Muscle layer of colon (tissue), 2 donors: Measurements from ENCODE around the gene PUS3.
"Not testable (repeated sequence)": the region's sequence is repeated elsewhere in the genome, so short reads cannot be mapped to it uniquely, and the experiment has no call there.

Source experiments
- H3K27ac ChIP-seq: one replicate; pipeline ENCODE4 v1.7.0; 2013; ENCODE audit warnings: low read depth, mild to moderate bottlenecking, low read length, moderate library complexity
- H3K27me3 ChIP-seq, 2 donors: one replicate each; pipeline ENCODE4 v1.7.0; 2013; ENCODE audit warnings: low read length in 2 of 2, mild to moderate bottlenecking in 2 of 2; ENCODE audit not compliant: insufficient read depth in 2 of 2, control insufficient read depth in 1 of 2
- H3K36me3 ChIP-seq: one replicate; pipeline ENCODE4 v1.7.0; 2013; ENCODE audit warnings: mild to moderate bottlenecking, low read length; ENCODE audit not compliant: insufficient read depth
- H3K4me1 ChIP-seq: one replicate; pipeline ENCODE4 v1.7.0; 2013; ENCODE audit warnings: mild to moderate bottlenecking, low read length; ENCODE audit not compliant: insufficient read depth
- H3K4me3 ChIP-seq, 2 donors: one replicate each; pipeline ENCODE4 v1.7.0; 2013; ENCODE audit warnings: low read length in 2 of 2, low read depth in 1 of 2, mild to moderate bottlenecking in 1 of 2, moderate library complexity in 1 of 2
- H3K9ac ChIP-seq: one replicate; pipeline ENCODE4 v1.7.0; 2013; ENCODE audit warnings: low read length
- H3K9me3 ChIP-seq: one replicate; pipeline ENCODE4 v1.7.0; 2013; ENCODE audit warnings: mild to moderate bottlenecking, low read length
- donor health status: abdominal sarcoma.
- donor health status: Adenocarcinoma of cecum.

The PUS3 gene

DNA sequence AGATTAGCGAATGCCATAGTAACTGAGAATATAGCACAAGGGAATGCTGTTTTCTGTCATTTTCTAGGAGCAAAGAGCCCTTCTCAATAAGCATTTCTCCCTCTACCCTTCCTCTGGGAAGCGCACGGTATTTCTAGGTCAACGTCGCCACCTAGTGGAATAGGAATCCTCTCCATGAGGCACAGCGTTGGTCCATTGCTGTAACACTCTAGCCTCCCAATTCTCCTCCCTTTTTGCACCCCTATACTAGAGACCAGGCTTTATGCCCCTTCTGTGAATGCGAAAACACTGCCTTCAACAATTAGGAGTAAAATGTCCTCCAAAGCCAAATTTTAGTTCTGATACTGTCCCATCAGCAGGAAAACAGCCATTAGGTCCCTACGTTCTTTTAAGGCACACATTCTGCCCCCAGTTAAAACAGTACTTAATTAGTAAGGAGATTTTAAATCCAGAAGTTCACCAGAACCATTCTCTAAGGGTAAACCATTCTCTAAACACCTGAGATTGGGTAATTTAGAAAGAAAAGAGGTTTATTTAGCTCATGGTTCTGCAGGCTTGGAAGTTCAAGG is 28.4 kb downstream of the PUS3 start:
- no peaks in the 10 kb centered on the region for H3K27me3 ChIP-seq
- no peaks in the 10 kb centered on the region for H3K4me1 ChIP-seq
- H3K4me3 ChIP-seq: no peak overlapping the region
- H3K9ac ChIP-seq: no peak overlapping the region
- H3K27ac ChIP-seq: no peak overlapping the region
- no peaks in the 10 kb centered on the region for H3K9me3 ChIP-seq
- H3K36me3 ChIP-seq: no peaks in the 10 kb centered on the region

DNA sequence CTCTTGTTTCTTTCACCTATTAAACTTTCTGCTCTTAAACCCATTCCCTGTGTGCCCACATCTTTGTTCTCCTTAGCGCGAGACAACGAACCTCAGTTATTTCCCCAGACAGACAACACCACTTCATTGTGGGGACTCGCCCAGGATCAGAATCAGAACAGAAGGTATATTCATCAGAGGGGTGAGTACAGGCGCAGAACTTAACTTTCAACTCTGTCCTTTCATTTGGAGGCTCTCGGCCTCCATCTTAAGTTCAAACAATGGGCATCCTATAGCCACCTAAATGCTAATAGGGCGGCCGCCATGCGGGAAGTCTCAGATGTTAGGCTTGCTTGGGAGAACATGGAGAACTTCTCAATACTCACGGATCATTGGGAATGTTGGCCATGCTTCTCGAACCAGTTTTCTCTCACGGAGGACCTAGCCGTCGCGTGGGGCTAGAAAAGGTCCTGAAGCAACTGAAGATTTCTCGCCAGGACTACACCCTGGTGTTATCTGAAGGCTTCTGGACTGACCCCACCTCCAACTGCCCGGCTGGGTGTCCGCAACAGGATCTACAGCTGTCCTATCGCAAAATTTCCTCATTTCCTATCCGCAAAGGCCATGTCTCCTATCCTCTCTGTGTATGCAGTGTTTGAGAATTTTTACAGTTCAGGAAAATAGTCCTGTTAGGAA is 29.0 kb downstream of the PUS3 start:
- H3K4me3 ChIP-seq: no peak overlapping the region
- H3K4me1 ChIP-seq: no peaks in the 10 kb centered on the region
- H3K36me3 ChIP-seq: no peaks in the 10 kb centered on the region
- no peak overlapping the region for H3K9ac ChIP-seq
- no peak overlapping the region for H3K27ac ChIP-seq
- H3K9me3 ChIP-seq: no peaks in the 10 kb centered on the region
- H3K27me3 ChIP-seq: no peaks in the 10 kb centered on the region

GRCh38 chr11:125872138-125872491 is 30.9 kb downstream of the PUS3 start:
- Histone ChIP-seq H3K27me3 (no peaks in the 10 kb centered on the region), H3K36me3 (no peaks in the 10 kb centered on the region), H3K27ac (no peak overlapping the region), H3K4me1 (no peaks in the 10 kb centered on the region), H3K9ac (no peak overlapping the region), H3K4me3 (no peak overlapping the region), H3K9me3 (no peaks in the 10 kb centered on the region)

DNA sequence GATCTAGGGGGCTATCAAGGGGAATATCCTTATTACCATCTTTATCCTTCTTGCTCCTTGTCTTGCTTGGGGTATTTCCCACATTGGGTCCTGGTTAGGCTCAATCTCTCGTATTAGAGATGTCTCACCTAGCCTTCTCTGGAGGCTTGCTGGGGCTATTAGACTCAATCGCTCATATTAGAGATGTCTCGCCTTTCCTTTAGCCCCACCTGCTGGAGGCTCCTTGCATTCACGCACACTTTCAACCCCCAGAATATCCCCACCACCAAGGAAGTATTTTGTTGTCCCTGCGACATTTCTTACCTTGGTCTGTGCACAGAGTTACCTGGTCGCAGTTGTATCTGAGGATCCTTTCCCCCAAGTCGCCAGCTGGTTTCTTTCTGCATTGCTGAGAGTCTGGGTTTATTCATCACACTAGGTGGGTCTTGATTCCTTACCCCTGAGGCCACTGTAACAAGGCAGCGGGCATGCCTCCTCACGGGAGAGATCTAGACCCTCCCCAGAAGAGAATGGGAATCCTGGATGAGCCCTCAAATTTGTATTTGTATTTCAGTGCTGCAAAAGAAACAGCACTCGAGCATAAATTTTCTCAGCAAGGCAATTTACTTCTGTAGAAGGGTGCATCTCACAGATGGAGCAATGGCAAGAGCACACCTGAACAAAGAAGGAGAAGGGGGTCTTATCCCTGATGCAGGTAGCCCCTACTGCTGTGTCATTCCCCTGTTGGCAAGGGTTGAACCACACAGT is 31.4 kb downstream of the PUS3 start:
- Histone ChIP-seq H3K4me3 (no peak overlapping the region), H3K9me3 (no peaks in the 10 kb centered on the region), H3K36me3 (no peaks in the 10 kb centered on the region), H3K27me3 (no peaks in the 10 kb centered on the region), H3K27ac (no peak overlapping the region), H3K9ac (no peak overlapping the region), H3K4me1 (no peaks in the 10 kb centered on the region)

GRCh38 chr11:125869521-125869920 is 33.5 kb downstream of the PUS3 start:
- no peaks in the 10 kb centered on the region for H3K27me3 ChIP-seq
- no peaks in the 10 kb centered on the region for H3K4me1 ChIP-seq
- H3K4me3 ChIP-seq: no peak overlapping the region
- H3K27ac ChIP-seq: no peak overlapping the region
- no peak overlapping the region for H3K9ac ChIP-seq
- no peaks in the 10 kb centered on the region for H3K36me3 ChIP-seq
- no peaks in the 10 kb centered on the region for H3K9me3 ChIP-seq

GRCh38 chr11:125865354-125865753 is 37.7 kb downstream of the PUS3 start:
- H3K4me1 ChIP-seq, H3K4me3 ChIP-seq, H3K9me3 ChIP-seq, H3K27ac ChIP-seq, H3K27me3 ChIP-seq, H3K9ac ChIP-seq, H3K36me3 ChIP-seq: not testable (repeated sequence)

GRCh38 chr11:125862786-125863185 is 40.2 kb downstream of the PUS3 start:
- H3K9me3 ChIP-seq, H3K27ac ChIP-seq, H3K36me3 ChIP-seq, H3K4me1 ChIP-seq, H3K9ac ChIP-seq, H3K4me3 ChIP-seq, H3K27me3 ChIP-seq: not testable (repeated sequence)

DNA sequence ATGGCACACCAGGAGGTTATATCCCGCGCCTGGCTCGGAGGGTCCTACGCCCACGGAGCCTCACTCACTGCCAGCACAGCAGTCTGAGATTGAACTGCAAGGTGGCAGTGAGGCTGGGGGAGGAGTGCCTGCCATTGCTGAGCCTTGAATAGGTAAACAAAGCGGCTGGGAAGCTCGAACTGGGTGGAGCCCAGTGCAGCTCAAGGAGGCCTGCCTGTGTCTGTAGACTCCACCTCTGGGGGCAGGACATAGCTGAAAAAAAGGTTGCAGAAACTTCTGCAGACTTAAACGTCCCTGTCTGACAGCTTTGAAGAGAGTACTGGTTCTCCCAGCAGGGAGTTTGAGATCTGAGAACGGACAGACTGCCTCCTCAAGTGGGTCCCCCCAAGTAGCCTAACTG is 45.3 kb downstream of the PUS3 start:
- not testable (repeated sequence) for H3K36me3 ChIP-seq, H3K9ac ChIP-seq, H3K9me3 ChIP-seq, H3K27ac ChIP-seq, H3K4me1 ChIP-seq, H3K27me3 ChIP-seq, H3K4me3 ChIP-seq

DNA sequence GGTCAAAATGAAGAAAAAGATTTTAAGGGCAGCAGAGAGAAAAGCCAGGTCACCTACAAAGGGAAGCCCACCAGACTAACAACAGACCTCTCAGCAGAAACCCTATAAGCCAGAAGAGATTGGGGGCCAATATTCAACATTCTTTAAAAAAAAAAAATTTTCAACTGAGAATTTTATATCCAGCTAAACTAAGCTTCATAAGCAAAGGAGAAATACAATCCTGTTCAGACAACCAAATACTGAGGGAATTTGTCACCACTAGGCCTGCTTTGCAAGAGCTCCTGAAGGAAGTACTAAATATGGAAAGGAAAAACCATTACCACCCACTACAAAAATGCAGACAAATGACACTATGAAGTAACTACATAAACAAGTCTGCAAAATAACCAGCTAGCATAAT is 56.8 kb downstream of the PUS3 start:
- H3K27me3 ChIP-seq: no peaks in the 10 kb centered on the region
- H3K36me3 ChIP-seq: no peaks in the 10 kb centered on the region
- no peak overlapping the region for H3K9ac ChIP-seq
- H3K9me3 ChIP-seq: peaks cover 9% of the 10 kb centered on the region
- H3K4me3 ChIP-seq: no peak overlapping the region
- no peak overlapping the region for H3K27ac ChIP-seq
- H3K4me1 ChIP-seq: no peaks in the 10 kb centered on the region
